Measurements from ENCODE around the gene GRIK2.

DNA sequence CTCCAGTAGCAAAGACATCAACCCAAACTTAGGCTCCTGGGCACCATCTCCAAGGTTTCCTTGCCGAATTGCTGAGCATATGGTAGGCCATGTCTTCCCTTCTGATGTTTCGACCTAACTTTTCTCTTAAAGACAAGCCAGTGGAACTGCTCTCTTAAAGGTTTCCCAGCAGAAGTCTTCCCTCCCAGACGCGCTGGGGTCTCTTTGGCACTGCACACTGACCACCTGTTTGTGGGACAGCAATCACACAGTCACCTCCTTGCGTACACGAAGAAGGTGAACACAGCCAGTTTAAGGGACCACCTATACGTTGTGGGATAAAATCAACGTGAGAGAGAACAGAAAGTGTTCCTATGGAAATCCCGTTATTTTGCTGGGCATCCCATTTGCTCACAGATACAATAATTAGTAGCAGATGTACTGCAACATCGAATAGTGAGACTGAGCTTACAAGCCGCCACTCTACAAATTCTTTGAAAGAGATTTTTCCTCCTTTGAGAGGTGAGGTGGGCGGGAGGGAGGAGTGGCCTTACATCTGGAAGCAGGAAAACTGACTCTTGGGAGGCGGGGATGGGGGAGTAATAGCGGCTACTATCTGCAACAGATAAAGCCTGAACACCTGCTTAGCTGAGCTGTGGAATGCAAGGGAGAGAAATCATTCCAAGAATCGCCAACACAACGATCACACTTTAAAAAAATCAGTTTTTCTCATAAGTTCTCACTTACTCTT lies 9.9 kb downstream of the GRIK2 start:
- TF ChIP-seq POLR2A (IDR thresholded peaks at IDR 0.05): no peak
- TF ChIP-seq, protein P1, sequence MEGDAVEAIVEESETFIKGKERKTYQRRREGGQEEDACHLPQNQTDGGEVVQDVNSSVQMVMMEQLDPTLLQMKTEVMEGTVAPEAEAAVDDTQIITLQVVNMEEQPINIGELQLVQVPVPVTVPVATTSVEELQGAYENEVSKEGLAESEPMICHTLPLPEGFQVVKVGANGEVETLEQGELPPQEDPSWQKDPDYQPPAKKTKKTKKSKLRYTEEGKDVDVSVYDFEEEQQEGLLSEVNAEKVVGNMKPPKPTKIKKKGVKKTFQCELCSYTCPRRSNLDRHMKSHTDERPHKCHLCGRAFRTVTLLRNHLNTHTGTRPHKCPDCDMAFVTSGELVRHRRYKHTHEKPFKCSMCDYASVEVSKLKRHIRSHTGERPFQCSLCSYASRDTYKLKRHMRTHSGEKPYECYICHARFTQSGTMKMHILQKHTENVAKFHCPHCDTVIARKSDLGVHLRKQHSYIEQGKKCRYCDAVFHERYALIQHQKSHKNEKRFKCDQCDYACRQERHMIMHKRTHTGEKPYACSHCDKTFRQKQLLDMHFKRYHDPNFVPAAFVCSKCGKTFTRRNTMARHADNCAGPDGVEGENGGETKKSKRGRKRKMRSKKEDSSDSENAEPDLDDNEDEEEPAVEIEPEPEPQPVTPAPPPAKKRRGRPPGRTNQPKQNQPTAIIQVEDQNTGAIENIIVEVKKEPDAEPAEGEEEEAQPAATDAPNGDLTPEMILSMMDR (IDR thresholded peaks at IDR 0.05): no peak
- TF ChIP-seq POLR2AphosphoS5 (IDR thresholded peaks at IDR 0.05): no peak
- TF ChIP-seq EP300 (IDR thresholded peaks at IDR 0.05): no peak

Data from suprapubic skin (tissue), 4 donors.